PFSK-1 (cell line): ENCODE measurements around the gene ZIM2.

Source experiments
- FOXP2 ChIP-seq: optimal IDR thresholded peaks from 2 replicates; pipeline ENCODE3; 2011; ENCODE audit warnings: borderline replicate concordance, control low read depth, inconsistent platforms; ENCODE audit not compliant: insufficient read depth; ENCODE audit errors: extremely low read length, extremely low read depth
- POLR2AphosphoS5 ChIP-seq: IDR thresholded peaks from 2 replicates; pipeline ENCODE4 v1.6.1; 2012; ENCODE audit warnings: low read depth, mild to moderate bottlenecking, control low read depth, low read length, moderate library complexity
- SIN3A ChIP-seq: IDR thresholded peaks from 2 replicates; pipeline ENCODE4 v1.6.1; 2012; ENCODE audit warnings: mild to moderate bottlenecking, low read length, moderate library complexity, borderline replicate concordance; ENCODE audit not compliant: insufficient read depth
- TAF1 ChIP-seq: IDR thresholded peaks from 2 replicates; pipeline ENCODE4 v1.6.1; 2012; ENCODE audit warnings: low read length, control low read depth, borderline replicate concordance; ENCODE audit not compliant: insufficient read depth
- TF ChIP-seq, protein P1 (sequence below), 2 experiments: IDR thresholded peaks; 2 replicates each; pipeline versions ENCODE4 v1.6.1 to v1.8.0; 2011 to 2012; ENCODE audit warnings: low read depth in 2 of 2, low read length in 2 of 2, control low read depth in 1 of 2, inconsistent platforms in 1 of 2, mild to moderate bottlenecking in 1 of 2, moderate library complexity in 1 of 2; ENCODE audit not compliant: insufficient read depth in 1 of 2

DNA sequence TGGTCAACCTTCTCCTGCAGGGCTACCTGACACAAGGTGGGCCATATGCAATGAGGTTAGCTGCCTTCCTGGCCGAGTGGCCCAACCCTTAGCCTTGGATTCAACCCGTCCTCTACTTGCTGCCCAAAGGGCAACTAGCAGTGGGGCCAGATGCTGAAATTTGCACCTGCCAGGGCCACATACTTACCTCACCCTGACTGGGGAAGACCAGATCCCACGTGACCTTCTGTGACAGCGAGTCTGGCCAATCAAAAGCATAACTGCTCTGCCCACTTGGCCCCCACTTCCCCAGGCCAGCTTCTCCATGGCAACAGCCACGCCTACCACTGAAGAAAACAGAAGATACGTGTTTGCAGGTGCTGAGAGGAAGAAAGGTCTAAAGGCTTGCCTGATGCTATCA, 10.9 kb downstream of the ZIM2 start:
- TF ChIP-seq POLR2AphosphoS5 = no peak
- TF ChIP-seq, protein P1, sequence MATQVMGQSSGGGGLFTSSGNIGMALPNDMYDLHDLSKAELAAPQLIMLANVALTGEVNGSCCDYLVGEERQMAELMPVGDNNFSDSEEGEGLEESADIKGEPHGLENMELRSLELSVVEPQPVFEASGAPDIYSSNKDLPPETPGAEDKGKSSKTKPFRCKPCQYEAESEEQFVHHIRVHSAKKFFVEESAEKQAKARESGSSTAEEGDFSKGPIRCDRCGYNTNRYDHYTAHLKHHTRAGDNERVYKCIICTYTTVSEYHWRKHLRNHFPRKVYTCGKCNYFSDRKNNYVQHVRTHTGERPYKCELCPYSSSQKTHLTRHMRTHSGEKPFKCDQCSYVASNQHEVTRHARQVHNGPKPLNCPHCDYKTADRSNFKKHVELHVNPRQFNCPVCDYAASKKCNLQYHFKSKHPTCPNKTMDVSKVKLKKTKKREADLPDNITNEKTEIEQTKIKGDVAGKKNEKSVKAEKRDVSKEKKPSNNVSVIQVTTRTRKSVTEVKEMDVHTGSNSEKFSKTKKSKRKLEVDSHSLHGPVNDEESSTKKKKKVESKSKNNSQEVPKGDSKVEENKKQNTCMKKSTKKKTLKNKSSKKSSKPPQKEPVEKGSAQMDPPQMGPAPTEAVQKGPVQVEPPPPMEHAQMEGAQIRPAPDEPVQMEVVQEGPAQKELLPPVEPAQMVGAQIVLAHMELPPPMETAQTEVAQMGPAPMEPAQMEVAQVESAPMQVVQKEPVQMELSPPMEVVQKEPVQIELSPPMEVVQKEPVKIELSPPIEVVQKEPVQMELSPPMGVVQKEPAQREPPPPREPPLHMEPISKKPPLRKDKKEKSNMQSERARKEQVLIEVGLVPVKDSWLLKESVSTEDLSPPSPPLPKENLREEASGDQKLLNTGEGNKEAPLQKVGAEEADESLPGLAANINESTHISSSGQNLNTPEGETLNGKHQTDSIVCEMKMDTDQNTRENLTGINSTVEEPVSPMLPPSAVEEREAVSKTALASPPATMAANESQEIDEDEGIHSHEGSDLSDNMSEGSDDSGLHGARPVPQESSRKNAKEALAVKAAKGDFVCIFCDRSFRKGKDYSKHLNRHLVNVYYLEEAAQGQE (IDR thresholded peaks at IDR 0.05; ENCODE audit: insufficient read depth in 1 of 2, low read depth in 2 of 2, low read length in 2 of 2) = no peak
- TF ChIP-seq TAF1 = no peak
- TF ChIP-seq SIN3A = no peak
- no peak for TF ChIP-seq FOXP2
